Activated gamma-delta T cell treated with Interleukin-2 at 50 U/mL for 16 hours (primary cell): Measurements from ENCODE around the gene SPTBN2.

Source experiments
- DNase-seq: peaks from one replicate; pipeline ENCODE4 v3.0.0-alpha.2; 2020

Gene SPTBN2

DNA sequence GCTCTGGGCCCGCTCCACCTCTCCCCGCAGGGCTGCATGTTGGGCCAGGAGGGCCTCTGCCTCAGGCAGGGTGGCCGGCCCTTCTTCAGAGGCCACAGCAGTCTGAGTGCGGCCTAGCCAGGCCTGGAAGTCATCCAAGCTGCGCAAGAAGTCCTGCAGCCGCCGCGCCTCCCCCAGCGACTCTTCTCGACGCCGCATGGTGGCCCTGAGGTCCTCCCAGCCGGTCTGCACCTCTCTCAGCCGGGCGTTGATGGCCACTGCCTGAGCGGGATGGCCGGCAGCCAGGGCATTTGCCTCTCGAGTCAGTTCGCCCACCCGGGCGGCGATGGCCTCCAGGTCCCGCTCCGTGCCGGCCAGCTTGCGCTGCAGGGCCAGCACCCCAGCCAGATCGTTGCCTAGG, 28.3 kb downstream of the SPTBN2 start:
- DNase-seq, result no peak

GRCh38 chr11:66700337-66700736, 28.7 kb downstream of the SPTBN2 start:
- no peak for DNase-seq

DNA sequence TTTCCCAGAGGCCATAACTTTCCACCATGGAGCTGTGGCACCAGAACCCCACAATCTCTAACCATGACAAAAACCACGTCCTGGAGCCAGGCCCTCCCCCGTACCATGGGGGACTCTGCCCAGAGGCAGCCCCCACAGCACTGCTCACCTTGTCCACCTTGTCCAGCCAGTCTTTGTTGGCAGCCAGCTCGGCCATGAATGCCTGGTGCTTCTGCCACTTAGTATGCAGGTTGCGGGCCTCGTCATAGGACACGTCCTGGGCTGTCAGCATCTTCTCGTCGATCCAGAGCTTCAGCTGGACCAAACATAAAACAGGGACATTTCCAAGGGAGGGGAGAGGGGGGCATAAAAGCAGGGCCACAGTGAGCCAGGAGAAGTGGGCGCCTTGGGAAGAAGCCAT, 30.5 kb downstream of the SPTBN2 start:
- no peak for DNase-seq

DNA sequence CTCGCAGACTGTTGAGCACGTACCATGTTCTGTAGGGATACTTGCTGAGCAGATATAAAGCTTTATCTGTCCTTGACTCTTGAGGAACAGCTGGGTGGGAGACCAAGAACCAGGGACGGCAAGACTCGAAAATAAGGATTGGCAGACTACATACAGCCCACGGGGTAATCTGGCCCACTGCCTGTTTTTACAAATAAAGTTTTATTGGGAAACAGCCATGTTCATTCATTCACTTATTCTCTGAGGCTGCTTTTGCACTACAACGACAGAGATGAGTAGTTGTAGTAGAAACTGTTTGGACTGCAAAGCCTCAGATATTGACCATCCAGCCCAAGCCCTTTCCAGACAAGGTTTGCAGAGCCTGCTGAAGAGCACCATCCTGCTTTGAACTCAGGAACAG, 31.0 kb downstream of the SPTBN2 start:
- no peak for DNase-seq

- DNase-seq, result no peak
Measured at GRCh38 chr11:66696146-66696545, 32.9 kb downstream of the SPTBN2 start.

GRCh38 chr11:66694732-66695207, 34.2 kb downstream of the SPTBN2 start:
- DNase-seq, result peak; percentile 81

DNA sequence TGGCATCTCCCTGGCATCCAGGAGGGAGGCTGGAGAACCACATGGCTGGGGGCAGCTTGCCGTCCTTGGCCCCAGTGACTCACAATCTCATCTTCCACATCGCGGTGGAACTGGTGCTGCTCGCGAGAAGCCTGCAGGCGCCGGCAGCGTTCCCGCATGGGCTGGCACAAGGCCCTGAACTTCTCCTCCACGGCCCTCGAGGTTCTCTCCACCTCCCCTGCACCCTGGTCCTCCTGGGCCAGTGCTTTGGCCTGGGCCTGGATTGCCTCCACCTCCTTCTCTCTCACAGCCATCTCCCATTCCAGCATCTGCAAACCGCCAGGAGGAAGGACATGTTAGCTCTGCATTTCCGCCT, 35.0 kb downstream of the SPTBN2 start:
- no peak for DNase-seq

DNA sequence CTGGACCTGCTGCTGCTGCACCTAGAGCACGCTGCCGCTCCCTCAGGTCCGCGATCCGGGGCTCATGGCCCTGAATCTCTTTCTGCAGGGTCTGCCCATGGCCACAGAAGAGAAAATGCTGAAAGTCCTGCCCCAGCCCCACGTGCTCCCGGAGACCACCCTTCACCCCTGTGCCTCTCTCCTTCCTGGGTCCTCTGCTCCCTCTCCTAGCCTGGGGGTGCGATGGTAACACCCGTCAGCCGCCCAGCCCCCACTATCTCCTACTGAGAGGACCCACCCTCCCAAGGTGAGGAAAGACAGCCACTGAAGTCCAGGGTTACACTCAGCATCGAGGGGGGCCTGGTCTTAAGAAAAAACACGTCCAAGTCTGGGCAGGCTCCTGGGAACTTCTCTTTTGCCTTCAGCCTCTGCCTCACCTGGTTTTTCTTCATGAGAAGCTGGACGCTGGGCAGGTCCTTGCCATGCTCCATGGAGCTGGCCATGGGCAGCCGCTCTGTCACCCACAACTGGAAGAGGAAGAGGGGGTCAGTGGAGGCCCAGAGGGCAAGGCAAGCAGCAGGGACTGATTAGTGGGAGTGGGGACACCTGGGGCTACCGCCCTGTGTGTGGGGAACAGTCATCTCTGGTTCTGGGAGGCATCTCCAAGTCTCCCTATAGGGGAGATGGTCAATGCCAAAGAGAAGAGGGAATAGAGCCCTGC, 35.5 kb downstream of the SPTBN2 start:
- DNase-seq, result no peak

- no peak for DNase-seq
Measured at GRCh38 chr11:66692871-66693331, 36.1 kb downstream of the SPTBN2 start.

DNA sequence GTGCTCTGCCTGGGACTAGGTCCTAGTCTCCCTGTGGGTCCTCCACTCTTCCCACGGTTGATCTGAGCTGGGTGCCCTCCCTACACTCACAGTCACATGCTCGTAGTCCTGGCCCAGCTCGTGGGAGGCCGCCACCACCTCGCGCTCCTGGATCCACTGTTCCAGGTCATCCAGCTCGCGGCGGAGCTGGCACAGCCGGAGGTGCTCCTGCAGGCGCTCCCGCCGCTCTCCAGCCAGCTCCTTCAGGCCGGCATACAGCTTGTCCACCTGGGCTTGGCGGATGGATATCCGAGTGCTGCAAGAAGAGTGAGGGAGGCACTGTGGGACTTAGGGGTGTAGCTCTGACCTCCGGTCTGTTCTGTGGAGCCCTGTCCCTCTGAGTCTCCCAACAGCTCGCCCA, 36.6 kb downstream of the SPTBN2 start:
- no peak for DNase-seq

DNA sequence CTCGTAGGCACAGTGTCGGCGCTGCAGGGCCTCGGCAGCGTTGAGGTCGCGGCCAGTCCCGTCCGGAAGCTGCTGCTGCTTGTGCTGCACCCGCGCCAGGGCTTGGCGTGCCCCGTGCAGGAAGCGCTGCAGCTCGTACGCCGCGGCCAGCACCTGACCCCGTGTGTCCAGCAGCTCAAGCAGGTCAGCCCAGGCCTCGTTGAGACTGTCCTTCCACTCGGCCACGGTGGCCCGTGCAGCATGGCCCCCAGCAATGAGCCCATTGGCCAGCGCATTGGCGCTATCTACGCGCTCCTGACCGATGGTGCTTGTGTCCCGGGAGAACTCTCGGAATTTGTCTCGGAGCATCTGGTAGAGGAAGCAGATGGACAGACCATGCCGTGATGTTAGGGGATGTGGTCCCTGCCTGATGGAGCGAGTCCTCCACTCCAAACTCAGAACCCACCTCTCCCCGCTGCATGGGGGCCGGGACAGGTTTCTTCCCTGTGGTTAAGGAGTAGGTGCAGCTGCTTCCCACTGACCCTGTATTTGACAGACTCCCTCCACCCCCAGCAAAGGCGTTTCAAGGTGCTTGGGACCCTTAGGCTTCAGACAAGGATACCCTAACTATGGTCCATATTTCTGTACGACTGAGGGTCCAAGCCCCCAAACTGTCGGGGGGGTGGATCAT, 37.6 kb downstream of the SPTBN2 start:
- DNase-seq, result no peak

DNA sequence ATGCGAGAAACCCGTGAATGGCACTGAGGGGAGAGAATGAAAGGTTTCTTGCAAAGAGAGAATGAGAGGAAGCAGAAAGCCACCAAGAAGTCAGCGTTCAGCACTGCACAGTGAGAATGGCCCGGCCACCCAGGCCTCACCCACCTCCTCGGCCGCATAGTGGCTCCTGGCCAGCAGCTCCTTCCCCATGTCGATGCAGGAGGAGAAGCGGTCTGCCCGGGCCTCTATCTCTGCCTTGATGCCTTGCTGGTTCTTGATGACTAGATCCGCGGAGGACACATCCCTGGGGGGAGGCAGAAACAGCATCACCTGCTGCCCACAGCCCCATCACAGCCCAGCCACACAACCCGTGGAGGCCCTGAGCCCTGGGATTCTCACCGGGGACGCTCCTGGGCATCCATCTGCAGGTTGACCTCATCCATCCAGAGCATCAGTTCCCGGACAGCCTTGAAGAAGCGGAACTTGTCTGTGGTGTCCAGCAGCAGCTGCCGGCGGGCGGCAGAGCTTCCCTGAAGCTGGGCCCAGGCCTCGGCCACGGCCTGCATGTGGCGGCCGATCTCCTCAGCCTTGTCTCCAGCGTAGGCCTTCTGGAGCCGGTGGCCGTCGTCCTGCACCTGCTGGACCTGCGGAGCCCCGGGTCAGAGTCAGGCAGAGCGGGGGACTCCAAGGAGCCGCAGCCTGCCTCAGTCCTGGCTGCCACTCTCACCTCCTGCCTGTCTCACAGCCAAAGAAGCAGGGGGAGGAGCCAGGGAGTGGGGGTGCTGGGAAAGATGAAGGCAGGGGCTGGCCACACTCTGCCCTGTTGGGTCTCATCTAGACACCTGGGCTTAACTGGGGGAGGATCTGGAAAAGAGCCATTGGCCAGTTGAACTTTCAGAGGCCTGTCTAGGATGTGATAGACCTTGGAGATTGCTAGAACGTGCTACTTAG, 39.1 kb downstream of the SPTBN2 start:
- no peak for DNase-seq

- no peak for DNase-seq
Measured at GRCh38 chr11:66688561-66689534, 40.2 kb downstream of the SPTBN2 start.

GRCh38 chr11:66687831-66688281, 41.2 kb downstream of the SPTBN2 start:
- no peak for DNase-seq

DNA sequence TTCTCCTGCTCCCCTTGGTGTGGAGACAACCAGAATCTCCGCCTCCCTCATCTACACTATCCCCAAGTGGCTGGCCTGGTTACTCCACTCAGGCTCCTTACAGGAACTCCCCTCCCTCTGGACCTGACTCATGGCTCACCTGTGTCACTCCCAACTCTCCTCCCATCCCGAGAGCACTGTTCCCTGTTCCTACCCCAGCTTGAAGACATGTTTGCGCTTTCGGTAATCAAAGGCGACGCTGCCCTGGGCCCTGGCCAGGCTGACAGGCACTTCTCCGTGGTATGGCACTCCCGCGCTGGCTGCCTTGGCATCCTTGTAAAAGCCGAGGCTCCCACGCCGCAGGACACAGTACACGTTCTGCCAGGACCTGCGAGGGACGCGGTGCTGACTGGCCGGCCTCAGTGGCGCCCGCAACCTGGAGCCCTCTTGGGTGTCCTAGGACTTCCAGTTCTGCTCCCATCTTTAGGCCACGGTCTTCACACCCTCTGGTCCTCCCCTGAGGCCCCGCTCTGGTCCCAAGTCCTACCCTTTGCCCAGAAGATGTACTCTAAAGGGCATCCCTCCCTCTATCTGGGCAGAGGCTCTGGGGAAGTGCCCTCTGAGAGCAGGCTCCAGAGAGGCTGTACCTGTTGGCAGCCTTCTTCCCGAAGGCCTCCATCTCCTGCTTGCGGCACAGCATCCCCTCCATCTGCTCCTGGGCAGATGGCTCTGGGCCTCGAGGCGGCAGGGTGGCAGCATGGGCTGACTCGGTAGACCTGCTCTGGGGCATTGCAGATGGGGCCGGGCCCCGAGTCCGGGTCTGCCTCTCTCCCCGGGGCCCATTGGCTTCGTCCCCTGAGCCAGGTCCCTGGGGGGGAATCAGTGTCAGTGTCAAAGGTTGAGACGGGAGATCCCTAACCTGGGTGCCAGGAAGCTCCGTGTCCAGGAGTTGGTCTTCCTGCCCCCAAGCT, 41.9 kb downstream of the SPTBN2 start:
- DNase-seq, result no peak

DNA sequence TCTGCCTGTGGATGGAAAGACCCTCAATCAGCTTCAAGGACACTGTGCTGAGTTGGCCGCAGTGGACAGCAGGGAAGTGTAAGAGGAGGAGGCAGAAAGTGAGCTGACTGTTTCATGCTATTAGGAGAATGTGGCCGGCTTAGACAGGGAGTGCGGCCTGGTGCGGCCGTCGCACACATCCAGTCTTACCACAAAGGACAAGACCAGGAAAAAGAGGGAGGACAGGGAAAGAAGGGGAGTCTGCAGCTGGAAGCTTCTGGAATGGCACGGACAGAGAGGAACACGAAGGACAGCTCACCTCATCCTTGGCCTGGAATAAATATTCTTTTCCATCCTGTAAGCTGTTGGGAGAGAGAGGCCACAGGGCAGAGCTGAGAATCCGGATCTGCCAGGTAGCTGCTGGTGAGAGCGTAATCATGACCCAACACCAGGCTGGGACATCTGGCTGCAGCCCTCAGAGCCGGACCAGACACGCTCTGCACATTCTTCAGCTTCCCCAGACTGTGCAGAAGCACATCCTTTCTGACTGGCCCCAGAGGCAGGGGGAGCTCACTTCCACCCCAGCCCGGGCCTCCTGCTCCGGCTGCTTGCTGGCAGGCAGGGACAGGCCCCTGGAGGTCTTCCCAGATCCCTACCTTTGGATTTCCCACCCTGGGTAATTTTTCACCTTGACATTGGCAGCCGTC, 42.8 kb downstream of the SPTBN2 start:
- no peak for DNase-seq

GRCh38 chr11:66685276-66686099, 43.5 kb downstream of the SPTBN2 start:
- no peak for DNase-seq

- DNase-seq, result no peak
Measured at GRCh38 chr11:66684635-66685034, 44.4 kb downstream of the SPTBN2 start.

- no peak for DNase-seq
Measured at GRCh38 chr11:66683877-66684276, 45.1 kb downstream of the SPTBN2 start.
